ENCODE results near the gene AKIRIN1.

DNA sequence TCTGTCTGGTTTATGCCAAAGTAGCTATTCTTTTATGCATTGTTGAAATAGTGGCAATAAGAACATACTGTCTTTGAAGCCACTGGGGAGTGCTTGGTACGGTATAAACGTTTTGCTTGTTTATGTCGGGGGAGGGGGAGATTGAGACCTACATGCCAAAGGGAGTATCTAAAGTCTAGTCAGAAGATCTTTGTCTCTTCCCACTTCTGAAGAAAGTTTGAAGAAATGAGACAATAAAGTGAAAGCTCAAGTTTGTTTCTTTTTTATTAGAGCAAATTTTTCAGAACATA, 6.8 kb downstream of the AKIRIN1 start:
- TF ChIP-seq POLR2A (IDR thresholded peaks at IDR 0.05; ENCODE audit: low read depth, low read length) (no peak), TAF1 (IDR thresholded peaks at IDR 0.05; ENCODE audit: borderline replicate concordance, low read depth, low read length) (no peak), POLR2AphosphoS5 (IDR thresholded peaks at IDR 0.05; ENCODE audit: low read depth, low read length) (no peak)

Measured in GM12892 (cell line).